Activated B cell treated with CpG ODN at 0.5 μM for 24 hours (primary cell): ENCODE results near the gene MEN1. TPM values are rescaled to one million over a fixed set of nuclear protein-coding genes. Genes with fewer than 3 reads are reported as not detected.

Experiments used
- ATAC-seq: fragments of 200-7000 bp; cut with Tn5 transposase; one replicate; pipeline ENCODE4 v1.10.0; 2021; ENCODE audit warnings: low read depth, mild to moderate bottlenecking, moderate library complexity
- CTCF ChIA-PET: fragments of 350-600 bp; sonication (Branson Sonifier 250); formaldehyde crosslinking; loops from one replicate; lab custom pipeline; 2021; ENCODE audit warnings: antibody characterized with exemption; lab: Charles Lee
- POLR2A ChIA-PET: fragments of 350-600 bp; sonication (Branson Sonifier 250); formaldehyde crosslinking; loops from one replicate; lab custom pipeline; 2021; ENCODE audit warnings: antibody characterized with exemption; lab: Charles Lee
- DNase-seq: peaks from one replicate; pipeline ENCODE4 v3.0.0; 2022
- H3K27ac Mint-ChIP-seq: one replicate; pipeline ENCODE4 v1.8.0; 2020; ENCODE audit warnings: mixed read lengths
- H3K27me3 Mint-ChIP-seq: one replicate; pipeline ENCODE4 v1.8.0; 2021; ENCODE audit warnings: mixed read lengths
- H3K36me3 Mint-ChIP-seq: one replicate; pipeline ENCODE4 v1.8.0; 2021; ENCODE audit warnings: low read depth, mixed read lengths
- H3K4me1 Mint-ChIP-seq: one replicate; pipeline ENCODE4 v1.8.0; 2021; ENCODE audit warnings: mixed read lengths
- H3K4me3 Mint-ChIP-seq: one replicate; pipeline ENCODE4 v1.8.0; 2020; ENCODE audit warnings: mild to moderate bottlenecking, mixed read lengths
- H3K9me3 Mint-ChIP-seq: one replicate; pipeline ENCODE4 v1.8.0; 2020; ENCODE audit warnings: mixed read lengths
- intact Hi-C: fragments of 100-400 bp; cut with micrococcal nuclease; formaldehyde crosslinking; loops from one replicate; pipeline ENCODE4 v1.15.1; 2024
- total RNA-seq: library from RNA; stranded (reverse); gene quantifications from 2 replicates; pipeline ENCODE4 v1.2.3, GENCODE V29; 2022
- TF ChIP-seq, protein P1 (sequence below): fragments of 200-600 bp; IDR thresholded peaks from one replicate; pipeline ENCODE4 v1.8.0; 2022; ENCODE audit warnings: antibody characterized with exemption, mild to moderate bottlenecking

The MEN1 gene
- total RNA-seq, 1 donor from 2014 or later: 44.6 TPM

DNA sequence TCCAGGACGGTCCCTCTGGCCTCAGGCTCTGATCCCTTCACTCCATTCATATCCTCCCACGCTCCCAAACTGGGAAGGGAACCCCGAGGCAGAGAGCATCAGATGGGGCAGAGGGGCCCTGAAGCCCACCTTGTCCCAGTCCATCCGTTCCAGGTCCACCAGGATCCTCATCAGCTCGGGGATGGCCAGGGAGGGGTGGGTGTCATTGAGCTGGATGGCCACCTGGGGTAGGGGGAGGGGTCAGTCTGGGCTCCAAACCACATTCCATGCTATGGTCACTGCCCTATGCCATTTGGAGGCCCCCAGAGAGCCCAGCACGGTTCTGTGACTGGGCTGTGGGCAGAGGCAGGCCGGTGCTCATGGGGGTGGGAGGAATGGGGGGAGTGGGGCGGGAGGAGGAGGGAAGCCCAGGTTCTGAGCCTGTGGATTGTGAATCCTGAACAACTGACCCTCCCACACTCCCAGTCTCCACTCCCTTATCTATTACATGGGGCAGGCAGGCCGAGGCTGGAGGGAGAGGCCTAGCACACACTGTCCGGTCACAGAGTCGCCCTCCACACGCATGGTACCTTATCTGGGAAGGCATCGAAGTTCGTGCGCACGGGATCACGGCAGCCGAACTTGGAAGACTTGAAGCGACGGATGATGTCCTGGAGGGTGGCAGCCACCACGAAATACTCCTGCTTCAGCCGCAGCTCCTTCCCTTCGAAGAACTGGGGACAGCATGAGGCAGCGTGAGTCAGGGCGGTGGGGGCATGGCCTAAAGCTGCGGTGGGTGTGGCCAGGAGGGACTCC is 56.0 kb downstream of the MEN1 start:
- ATAC-seq (no peak), DNase-seq (no peak)
- ChIA-PET CTCF (no interaction called here), POLR2A (interaction anchor here (0.5 to 1.2 kb wide), 2 partner anchors 21 to 24 kb away, joined by 3 read pairs; partner anchors contain the start of gene SF1)
- H3K9me3 Mint-ChIP-seq: no peaks in the 10 kb centered on the region
- intact Hi-C loops: no loop called here
- TF ChIP-seq, protein P1, sequence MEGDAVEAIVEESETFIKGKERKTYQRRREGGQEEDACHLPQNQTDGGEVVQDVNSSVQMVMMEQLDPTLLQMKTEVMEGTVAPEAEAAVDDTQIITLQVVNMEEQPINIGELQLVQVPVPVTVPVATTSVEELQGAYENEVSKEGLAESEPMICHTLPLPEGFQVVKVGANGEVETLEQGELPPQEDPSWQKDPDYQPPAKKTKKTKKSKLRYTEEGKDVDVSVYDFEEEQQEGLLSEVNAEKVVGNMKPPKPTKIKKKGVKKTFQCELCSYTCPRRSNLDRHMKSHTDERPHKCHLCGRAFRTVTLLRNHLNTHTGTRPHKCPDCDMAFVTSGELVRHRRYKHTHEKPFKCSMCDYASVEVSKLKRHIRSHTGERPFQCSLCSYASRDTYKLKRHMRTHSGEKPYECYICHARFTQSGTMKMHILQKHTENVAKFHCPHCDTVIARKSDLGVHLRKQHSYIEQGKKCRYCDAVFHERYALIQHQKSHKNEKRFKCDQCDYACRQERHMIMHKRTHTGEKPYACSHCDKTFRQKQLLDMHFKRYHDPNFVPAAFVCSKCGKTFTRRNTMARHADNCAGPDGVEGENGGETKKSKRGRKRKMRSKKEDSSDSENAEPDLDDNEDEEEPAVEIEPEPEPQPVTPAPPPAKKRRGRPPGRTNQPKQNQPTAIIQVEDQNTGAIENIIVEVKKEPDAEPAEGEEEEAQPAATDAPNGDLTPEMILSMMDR: no peak
- no peaks in the 10 kb centered on the region for H3K27me3 Mint-ChIP-seq
- no peak overlapping the region for H3K27ac Mint-ChIP-seq
- peaks cover 24% of the 10 kb centered on the region for H3K4me1 Mint-ChIP-seq
- peaks cover 29% of the 10 kb centered on the region for H3K36me3 Mint-ChIP-seq
- H3K4me3 Mint-ChIP-seq: no peak overlapping the region

Other genes starting within 250 kb of the MEN1 start
- gene SLC22A12, start 219.3 kb downstream of the MEN1 start, total RNA-seq: not detected in 2 replicates
- gene NRXN2, start 87.4 kb downstream of the MEN1 start, total RNA-seq: 0.54 and 0.73 TPM in 2 replicates
- 165 and 177 TPM in 2 replicates for gene RASGRP2, start 66.4 kb downstream of the MEN1 start, total RNA-seq
- 3.2 and 4.8 TPM in 2 replicates for gene PYGM, start 50.6 kb downstream of the MEN1 start, total RNA-seq
- gene SF1, start 32.0 kb downstream of the MEN1 start, total RNA-seq: 640 and 687 TPM in 2 replicates
- gene MAP4K2, start 7.3 kb downstream of the MEN1 start, total RNA-seq: 69.1 and 73.6 TPM in 2 replicates
- 2.2 and 3.7 TPM in 2 replicates for gene CDC42BPG, start 34.1 kb upstream of the MEN1 start, total RNA-seq
- 357 and 360 TPM in 2 replicates for gene EHD1, start 68.1 kb upstream of the MEN1 start, total RNA-seq
- gene ATG2A, start 106.7 kb upstream of the MEN1 start, total RNA-seq: 31.2 and 35.0 TPM in 2 replicates
- 12.0 and 12.6 TPM in 2 replicates for gene PPP2R5B, start 114.1 kb upstream of the MEN1 start, total RNA-seq
- 0.33 and 0.71 TPM in 2 replicates for gene GPHA2, start 125.3 kb upstream of the MEN1 start, total RNA-seq
- gene MAJIN, start 161.6 kb upstream of the MEN1 start, total RNA-seq: 0.20 and 1.5 TPM in 2 replicates
- 0.07 and 0.24 TPM in 2 replicates for gene BATF2, start 186.4 kb upstream of the MEN1 start, total RNA-seq
- 65.6 and 79.4 TPM in 2 replicates for gene ARL2, start 203.6 kb upstream of the MEN1 start, total RNA-seq
- gene SNX15, start 216.9 kb upstream of the MEN1 start, total RNA-seq: 17.3 and 19.3 TPM in 2 replicates
- gene SAC3D1, start 230.7 kb upstream of the MEN1 start, total RNA-seq: 3.8 and 5.4 TPM in 2 replicates
- gene NAALADL1, start 248.0 kb upstream of the MEN1 start, total RNA-seq: 11.3 and 13.4 TPM in 2 replicates